Measurements from ENCODE around the gene ADCY3.

DNA sequence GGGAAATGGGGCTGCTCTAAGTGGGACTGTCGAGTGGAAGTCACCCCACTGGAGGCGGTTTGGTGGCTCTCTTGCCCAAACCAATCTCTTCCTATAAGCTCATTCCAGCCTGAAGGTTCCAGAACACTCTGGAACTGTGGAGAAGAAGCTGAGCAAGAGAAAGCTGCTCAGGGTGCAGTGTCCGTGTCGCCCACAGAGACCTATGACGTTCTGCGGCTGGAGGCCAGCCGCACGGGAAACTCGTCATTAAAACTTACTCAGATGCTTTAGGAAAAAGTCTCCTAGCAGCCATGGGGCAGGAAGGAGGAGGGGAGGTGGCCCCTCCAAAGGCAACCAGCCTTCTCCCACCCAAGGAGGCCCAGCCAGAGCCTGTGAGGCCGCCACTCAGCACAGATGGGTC is 41.7 kb downstream of the ADCY3 start:
- no peak for TF ChIP-seq POLR2A (IDR thresholded peaks at IDR 0.05)
- no peak for TF ChIP-seq CTCF (IDR thresholded peaks at IDR 0.05 in 4 of 5, conservative IDR thresholded peaks at IDR 0.05 in 1 of 5)
